ENCODE measurements around the gene NOLC1. TPM values are rescaled to one million over a fixed set of nuclear protein-coding genes. Genes with fewer than 3 reads are reported as not detected.

Gene NOLC1
- total RNA-seq: 260 and 271 TPM in 2 replicates

DNA sequence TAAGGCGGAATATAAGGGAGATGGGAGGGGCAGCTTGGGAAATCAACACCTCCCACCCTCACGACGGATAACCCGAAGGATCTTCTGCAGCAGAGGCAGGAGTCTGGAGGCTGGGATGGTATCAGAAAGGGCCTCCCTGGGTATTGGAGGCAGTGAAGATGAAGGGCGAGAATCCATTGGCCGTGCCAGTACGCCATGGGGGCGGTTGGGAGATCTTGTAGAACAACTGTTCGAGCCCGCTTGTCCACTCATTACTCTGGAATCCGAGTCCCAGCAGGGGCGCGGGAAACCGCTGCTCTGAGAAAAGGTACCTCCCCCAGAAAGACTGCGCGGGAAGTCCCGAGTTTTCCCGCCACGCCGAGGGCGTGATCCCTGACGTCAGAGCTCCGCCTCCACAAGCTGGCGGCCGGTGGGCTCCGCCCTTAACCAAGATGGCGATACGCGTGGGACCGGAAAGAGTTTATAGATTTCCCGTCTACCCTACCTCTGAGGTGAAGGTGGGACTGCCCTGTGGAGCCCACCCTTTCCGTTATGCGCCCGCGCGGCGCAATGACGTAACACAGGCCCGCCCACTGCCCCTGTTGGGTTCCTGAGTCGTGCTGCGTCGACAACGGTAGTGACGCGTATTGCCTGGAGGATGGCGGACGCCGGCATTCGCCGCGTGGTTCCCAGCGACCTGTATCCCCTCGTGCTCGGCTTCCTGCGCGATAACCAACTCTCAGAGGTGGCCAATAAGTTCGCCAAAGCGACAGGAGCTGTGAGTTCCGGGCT, at the start of gene NOLC1:
NOLC1 (plus strand) TSS at position 616 of the 771 bp plus-strand sequence; CDS start at position 638, 22 bp downstream.
- intact Hi-C loops (cut with micrococcal nuclease): loop anchor here (1.0 to 5.0 kb wide), 13 partner anchors 20 to 1215 kb away; partner anchors contain the start of genes ACTR1A, ARMH3, DPCD and GBF1
- Mint-ChIP-seq H3K27me3 (ENCODE audit: insufficient read depth) (no peaks in the 10 kb centered on the region), H3K36me3 (ENCODE audit: low read depth) (peaks cover 63% of the 10 kb centered on the region), H3K4me3 (peak within 1 kb of the TSS; percentile 98), H3K4me1 (ENCODE audit: low read depth) (peaks cover 28% of the 10 kb centered on the region), H3K9me3 (no peaks in the 10 kb centered on the region), H3K27ac (peak within 1 kb of the TSS; percentile 98)
- DNase-seq (ENCODE audit: low spot score): peak; percentile 100

DNA sequence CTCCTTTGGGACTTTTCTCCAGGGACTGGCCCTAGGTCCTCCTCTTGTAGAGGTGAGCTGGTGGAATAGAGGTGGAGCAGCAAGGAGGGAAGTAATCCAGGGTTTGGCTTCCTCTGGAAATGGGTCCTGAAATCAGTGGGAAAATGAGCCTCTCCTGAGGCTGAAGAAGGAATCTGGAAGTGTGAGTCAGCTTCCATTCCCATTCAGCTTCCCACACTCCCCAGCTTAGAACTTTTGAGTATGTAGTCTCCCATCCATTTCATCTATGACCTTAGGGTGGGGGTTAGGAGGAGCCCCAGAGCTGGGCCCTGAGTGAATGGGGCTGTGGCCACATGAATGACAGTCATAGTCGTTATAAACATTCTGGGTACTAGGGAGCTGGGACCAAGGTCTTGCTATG, 49.8 kb upstream of the NOLC1 start:
- H3K27me3 Mint-ChIP-seq (ENCODE audit: insufficient read depth): no peaks in the 10 kb centered on the region

DNA sequence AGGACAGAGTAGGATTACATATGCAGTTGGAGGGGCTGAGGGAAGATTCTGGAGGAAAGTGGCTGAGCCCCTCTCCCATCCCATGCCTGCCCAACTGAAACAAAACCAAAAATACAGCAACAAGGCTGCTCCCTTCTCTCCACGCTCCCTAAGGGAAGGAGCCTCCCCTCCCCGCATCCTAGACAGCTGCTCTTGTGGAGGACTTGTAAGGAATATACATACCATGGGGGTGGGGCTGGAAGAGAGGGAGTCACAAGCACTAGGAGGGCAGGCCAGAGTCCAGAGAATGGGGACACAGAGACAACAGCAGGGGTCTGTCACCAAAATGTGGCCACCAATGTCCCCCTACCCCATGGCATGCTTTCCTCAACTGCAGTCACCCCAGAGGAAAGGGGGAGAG, 45.2 kb upstream of the NOLC1 start:
- Mint-ChIP-seq H3K36me3 (ENCODE audit: low read depth) (peaks cover 40% of the 10 kb centered on the region), H3K9me3 (no peaks in the 10 kb centered on the region), H3K4me3 (no peak overlapping the region), H3K27me3 (ENCODE audit: insufficient read depth) (no peaks in the 10 kb centered on the region), H3K4me1 (ENCODE audit: low read depth) (peaks cover 24% of the 10 kb centered on the region), H3K27ac (no peak overlapping the region)
- intact Hi-C loops (cut with micrococcal nuclease): no loop called here
- no peak for DNase-seq (ENCODE audit: low spot score)

More for the DNA sequence above, 49.8 kb upstream of the NOLC1 start:
- peaks cover 20% of the 10 kb centered on the region for H3K36me3 Mint-ChIP-seq (ENCODE audit: low read depth)
- no peak overlapping the region for H3K27ac Mint-ChIP-seq
- DNase-seq (ENCODE audit: low spot score): no peak
- no peaks in the 10 kb centered on the region for H3K9me3 Mint-ChIP-seq
- H3K4me1 Mint-ChIP-seq (ENCODE audit: low read depth): peaks cover 10% of the 10 kb centered on the region
- no peak overlapping the region for H3K4me3 Mint-ChIP-seq
- intact Hi-C loops (cut with micrococcal nuclease): no loop called here

DNA sequence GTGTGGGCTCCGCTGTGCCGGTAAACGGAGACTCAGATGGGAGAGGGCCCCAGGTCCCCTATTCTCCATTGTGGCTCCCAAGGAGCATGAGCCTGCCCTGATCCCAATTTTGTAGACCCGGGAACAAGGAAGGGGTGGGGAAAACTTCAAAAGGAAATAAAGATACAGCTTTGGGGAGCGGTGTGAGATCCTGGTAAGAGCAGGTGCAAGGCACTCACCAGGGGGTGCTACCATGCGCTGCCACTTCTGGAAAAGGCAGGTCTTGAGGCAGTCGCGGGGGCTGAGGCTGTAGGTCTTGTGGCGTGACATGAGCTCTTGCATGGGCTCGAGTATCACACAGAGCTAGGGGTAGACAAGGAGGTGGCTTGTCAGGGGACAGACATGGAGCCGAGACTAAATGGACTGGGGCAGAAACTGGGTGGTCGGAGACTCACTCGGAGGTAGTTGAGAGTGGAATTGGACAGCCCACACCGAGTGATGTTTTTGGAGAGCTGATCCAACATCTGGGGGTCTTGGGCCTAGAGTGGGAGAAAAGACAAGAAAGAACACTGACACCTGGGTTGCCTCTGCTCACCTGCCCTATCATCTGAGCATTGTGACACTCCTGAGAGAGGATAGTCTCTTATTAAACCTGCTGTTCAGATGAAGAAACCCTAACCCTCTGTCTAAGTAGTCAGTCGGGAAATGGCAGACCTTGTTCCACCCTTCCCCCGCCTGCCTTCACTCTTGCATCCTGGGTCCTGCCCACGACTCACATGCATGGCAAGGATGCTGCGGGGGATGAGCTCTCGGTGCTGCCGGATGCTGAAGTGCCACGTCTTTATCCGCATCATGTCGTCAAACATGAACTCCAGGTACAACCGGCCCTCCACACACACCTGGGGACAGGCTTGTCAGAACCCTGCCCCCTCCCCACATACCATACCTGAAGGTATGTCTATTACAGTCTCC, 42.7 kb upstream of the NOLC1 start:
- no peak overlapping the region for H3K4me3 Mint-ChIP-seq
- H3K27me3 Mint-ChIP-seq (ENCODE audit: insufficient read depth): no peaks in the 10 kb centered on the region
- DNase-seq (ENCODE audit: low spot score): no peak
- H3K36me3 Mint-ChIP-seq (ENCODE audit: low read depth): peaks cover 39% of the 10 kb centered on the region
- no peak overlapping the region for H3K27ac Mint-ChIP-seq
- H3K4me1 Mint-ChIP-seq (ENCODE audit: low read depth): peaks cover 43% of the 10 kb centered on the region
- intact Hi-C loops (cut with micrococcal nuclease): no loop called here
- no peaks in the 10 kb centered on the region for H3K9me3 Mint-ChIP-seq

DNA sequence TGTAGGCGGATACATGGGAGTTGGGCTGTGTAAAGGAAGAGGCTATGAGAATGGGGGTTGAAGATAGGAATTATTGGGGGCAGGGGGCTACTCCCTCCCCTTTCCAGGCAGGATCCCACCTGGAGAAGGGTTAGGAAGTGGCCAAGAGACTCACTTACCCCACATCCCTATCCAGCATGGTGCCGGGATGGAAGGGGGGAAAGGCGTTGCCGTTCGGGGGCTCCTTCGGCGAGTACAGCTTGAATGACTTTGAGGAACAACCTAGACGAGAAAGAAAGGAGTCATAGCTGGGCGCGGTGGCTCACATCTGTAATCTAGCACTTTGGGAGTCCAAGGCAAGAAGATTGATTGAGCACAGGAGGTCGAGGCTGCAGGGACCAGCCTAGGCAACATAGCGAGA, 40.9 kb upstream of the NOLC1 start:
- Mint-ChIP-seq H3K4me3 (no peak overlapping the region), H3K4me1 (ENCODE audit: low read depth) (peaks cover 50% of the 10 kb centered on the region), H3K27ac (no peak overlapping the region), H3K9me3 (no peaks in the 10 kb centered on the region), H3K27me3 (ENCODE audit: insufficient read depth) (no peaks in the 10 kb centered on the region), H3K36me3 (ENCODE audit: low read depth) (peaks cover 30% of the 10 kb centered on the region)
- no peak for DNase-seq (ENCODE audit: low spot score)
- intact Hi-C loops (cut with micrococcal nuclease): no loop called here

DNA sequence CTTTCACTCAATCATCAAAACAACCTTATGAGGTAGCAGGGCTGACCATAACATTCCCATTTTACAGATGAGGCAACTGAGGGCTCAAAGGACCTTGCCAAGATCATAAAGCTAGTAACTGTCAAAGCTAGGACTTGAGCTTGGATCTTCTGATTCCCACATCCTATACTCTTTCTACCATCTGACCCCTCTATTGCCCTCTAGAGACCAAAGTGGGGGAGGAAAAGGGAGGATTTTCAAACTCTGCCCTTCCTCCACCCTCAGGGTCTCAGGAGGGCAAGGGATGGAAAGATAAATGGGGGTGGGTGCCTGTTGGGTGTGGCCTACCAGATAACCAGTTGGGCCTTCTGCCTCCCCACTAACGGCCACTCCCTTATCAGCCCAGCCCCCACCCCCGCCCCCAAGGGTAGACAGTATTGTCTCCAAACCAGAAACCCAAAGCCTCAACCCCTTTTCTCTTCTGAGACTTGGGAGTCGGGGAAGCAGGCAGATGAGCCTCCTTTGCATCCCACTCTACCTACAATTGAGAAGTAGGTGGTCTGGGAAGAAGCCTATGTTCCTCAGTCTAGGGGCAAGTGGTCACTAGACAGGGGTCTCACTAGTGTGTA, 39.9 kb upstream of the NOLC1 start:
- H3K9me3 Mint-ChIP-seq: no peaks in the 10 kb centered on the region
- DNase-seq (ENCODE audit: low spot score): no peak
- no peaks in the 10 kb centered on the region for H3K27me3 Mint-ChIP-seq (ENCODE audit: insufficient read depth)
- no peak overlapping the region for H3K4me3 Mint-ChIP-seq
- H3K27ac Mint-ChIP-seq: peak overlapping the region; percentile 69
- peaks cover 60% of the 10 kb centered on the region for H3K4me1 Mint-ChIP-seq (ENCODE audit: low read depth)
- intact Hi-C loops (cut with micrococcal nuclease): no loop called here
- H3K36me3 Mint-ChIP-seq (ENCODE audit: low read depth): peaks cover 28% of the 10 kb centered on the region

DNA sequence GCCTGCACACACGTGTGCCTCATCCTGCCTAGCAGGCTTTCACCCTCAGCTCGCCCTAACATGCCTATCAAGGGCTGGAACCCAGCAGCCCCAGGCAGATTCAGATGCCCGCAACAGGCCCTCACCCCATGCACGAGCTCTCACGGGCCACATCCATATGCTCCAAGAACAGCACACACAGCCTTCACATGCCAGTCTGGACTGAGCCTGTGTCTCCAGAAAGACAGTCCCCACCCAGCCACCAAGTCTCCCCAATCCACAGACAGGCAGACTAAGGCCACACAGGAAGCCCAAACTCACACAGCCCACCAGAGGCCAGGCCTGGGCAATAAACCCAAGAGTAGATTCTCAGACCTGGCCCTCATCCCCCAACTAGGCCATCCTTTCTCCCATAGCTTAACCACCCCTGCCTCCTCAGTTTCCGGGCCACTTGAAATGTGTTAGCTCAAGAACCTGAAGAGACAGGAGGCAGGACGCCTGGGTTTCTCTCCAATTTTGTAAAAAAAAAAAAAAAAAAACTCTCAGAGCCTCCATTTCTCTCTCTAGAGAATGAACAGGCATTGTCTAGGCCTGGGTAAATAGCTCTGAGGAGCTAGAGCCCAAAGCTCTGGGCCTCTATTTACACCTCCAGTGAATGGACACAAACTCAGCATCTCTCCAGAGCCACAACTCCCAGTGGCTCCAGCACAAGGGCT, 38.8 kb upstream of the NOLC1 start:
- intact Hi-C loops (cut with micrococcal nuclease): no loop called here
- H3K27ac Mint-ChIP-seq: peak overlapping the region; percentile 69
- peaks cover 25% of the 10 kb centered on the region for H3K36me3 Mint-ChIP-seq (ENCODE audit: low read depth)
- H3K27me3 Mint-ChIP-seq (ENCODE audit: insufficient read depth): no peaks in the 10 kb centered on the region
- peak overlapping the region; percentile 85 for H3K4me3 Mint-ChIP-seq
- no peak for DNase-seq (ENCODE audit: low spot score)
- H3K9me3 Mint-ChIP-seq: no peaks in the 10 kb centered on the region
- peaks cover 71% of the 10 kb centered on the region for H3K4me1 Mint-ChIP-seq (ENCODE audit: low read depth)

DNA sequence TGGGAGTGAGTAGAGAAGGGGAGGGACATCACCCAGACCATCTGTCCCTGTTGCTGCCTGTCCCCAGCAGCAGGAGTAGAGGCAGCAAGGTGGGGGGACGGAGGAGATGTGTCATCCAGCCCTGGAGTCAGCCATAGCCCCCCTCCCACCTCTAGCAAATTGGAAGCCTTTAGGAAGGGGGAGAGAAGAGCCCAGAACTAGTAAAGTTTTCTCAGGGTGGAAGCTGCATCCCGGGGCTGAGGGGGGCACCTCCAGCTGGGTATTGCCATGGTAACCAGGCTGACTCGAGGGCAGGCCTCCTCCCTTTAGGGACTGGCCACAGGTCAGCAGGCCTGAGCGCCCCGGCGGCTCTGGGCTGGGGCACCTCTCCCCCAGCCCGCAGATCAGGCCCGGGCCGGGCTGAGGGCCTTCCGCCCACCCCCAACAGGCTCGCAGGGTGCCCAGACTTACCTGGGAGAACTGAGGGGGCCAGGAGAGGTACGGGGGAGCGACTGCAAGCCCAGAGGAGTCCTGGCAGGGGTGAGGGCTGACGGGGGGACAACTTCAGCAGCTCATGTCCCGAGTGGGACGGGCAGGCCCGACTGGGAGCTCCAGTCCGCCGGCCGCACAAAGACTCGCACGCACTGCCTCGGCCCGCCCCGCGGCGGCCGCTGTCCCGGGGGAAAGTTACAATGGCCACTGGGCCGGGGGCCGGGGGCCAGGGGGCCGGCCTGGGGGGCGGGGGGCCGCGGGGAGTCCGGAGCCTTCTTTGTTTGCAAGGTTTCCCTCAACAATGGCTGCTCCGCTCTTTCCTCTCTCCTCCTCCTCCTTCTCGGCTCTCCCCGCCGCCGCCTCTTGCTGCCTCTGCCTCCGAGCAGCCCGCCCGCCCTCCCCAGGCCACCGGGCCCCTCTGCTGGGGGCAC, 38.0 kb upstream of the NOLC1 start:
- peaks cover 76% of the 10 kb centered on the region for H3K4me1 Mint-ChIP-seq (ENCODE audit: low read depth)
- peaks cover 18% of the 10 kb centered on the region for H3K36me3 Mint-ChIP-seq (ENCODE audit: low read depth)
- H3K27ac Mint-ChIP-seq: peak overlapping the region; percentile 98
- no peak for DNase-seq (ENCODE audit: low spot score)
- intact Hi-C loops (cut with micrococcal nuclease): loop anchor here (2.0 kb wide), 3 partner anchors 41 to 295 kb away; partner anchors contain the start of genes HPS6 and OGA
- peak overlapping the region; percentile 85 for H3K4me3 Mint-ChIP-seq
- no peaks in the 10 kb centered on the region for H3K27me3 Mint-ChIP-seq (ENCODE audit: insufficient read depth)
- H3K9me3 Mint-ChIP-seq: no peaks in the 10 kb centered on the region

DNA sequence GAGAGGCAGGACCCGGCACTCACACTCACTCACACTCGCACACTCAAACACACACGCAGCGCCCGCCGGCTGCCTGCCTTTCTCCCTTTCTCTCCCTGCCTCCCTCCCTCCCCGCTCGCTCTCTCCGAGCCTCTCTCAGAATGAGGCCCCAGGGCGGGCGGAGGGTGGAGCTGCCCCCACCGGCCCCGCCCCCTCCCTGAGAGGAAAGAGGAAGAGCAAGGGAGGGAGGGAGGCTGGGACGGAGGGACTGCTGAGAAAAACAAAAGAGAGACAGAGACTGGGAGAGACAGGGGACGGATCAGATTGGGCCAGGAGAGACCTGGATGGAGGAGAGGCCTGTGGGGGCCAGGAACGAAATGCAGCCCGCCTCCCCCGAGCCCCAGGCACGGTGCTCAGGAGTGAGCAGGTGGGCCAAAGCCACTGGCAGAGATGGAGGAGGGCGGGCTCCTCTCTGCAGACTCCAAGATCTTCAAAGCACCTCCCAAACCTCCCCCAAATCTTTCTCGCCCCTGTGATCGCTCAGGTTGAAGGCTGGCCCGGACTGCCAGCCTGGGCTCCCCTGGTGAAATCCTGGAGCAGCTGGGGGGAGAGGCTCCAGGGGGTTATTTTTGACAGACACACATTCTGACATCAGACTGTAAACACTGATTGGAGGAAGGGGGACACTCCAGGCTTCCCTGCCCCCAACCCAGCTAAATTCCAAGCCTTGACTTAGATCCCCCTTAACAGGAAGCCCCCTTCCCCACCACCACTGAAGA, 37.1 kb upstream of the NOLC1 start:
- intact Hi-C loops (cut with micrococcal nuclease): loop anchor here (1.0 to 2.0 kb wide), 5 partner anchors 42 to 296 kb away; partner anchors contain the start of genes ARMH3, HPS6 and OGA
- H3K9me3 Mint-ChIP-seq: no peaks in the 10 kb centered on the region
- H3K36me3 Mint-ChIP-seq (ENCODE audit: low read depth): peaks cover 10% of the 10 kb centered on the region
- no peaks in the 10 kb centered on the region for H3K27me3 Mint-ChIP-seq (ENCODE audit: insufficient read depth)
- peak overlapping the region; percentile 85 for H3K4me3 Mint-ChIP-seq
- peaks cover 71% of the 10 kb centered on the region for H3K4me1 Mint-ChIP-seq (ENCODE audit: low read depth)
- H3K27ac Mint-ChIP-seq: peak overlapping the region; percentile 98
- peak; percentile 73 for DNase-seq (ENCODE audit: low spot score)

DNA sequence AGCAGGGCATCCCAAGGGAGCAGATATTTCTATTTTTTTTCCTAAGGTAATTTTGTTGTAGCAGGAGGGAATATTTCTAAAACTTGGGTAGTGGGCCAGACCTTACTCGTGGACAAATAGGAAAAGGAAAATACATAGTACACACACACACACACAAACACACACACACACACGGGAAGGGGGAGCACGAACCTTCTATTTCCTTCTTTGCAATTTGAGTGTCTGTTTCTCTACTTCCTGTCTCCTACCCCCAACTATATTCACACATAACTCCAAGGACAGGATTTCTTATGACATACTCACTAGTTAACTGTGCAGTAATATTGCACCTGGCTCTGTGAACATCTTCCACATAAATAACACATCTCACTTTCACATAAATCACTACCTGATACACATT, 36.4 kb upstream of the NOLC1 start:
- Mint-ChIP-seq H3K36me3 (ENCODE audit: low read depth) (peaks cover 5% of the 10 kb centered on the region), H3K27ac (peak overlapping the region; percentile 98), H3K4me1 (ENCODE audit: low read depth) (peaks cover 66% of the 10 kb centered on the region), H3K4me3 (peak overlapping the region; percentile 85), H3K9me3 (no peaks in the 10 kb centered on the region), H3K27me3 (ENCODE audit: insufficient read depth) (no peaks in the 10 kb centered on the region)
- no peak for DNase-seq (ENCODE audit: low spot score)
- intact Hi-C loops (cut with micrococcal nuclease): loop anchor here (1.0 to 2.0 kb wide), 5 partner anchors 43 to 297 kb away; partner anchors contain the start of genes ARMH3, HPS6 and OGA

DNA sequence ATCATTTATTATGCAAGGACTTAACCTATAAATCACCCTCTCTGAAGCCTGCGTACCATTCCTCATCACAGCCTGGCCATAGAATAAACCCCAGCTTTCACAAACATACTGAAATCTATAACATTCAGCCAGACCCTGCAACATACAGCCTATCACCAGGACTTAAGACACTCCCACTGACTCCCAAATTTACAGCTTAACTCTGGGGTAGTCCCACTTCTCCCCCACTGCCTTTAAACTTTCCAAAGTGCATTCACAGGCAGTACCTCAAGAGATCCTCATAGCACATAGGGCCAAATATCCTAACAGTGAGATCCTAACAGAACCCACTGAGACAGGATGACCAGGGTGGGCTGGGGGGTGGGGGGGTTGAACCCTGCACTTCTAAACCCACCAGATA, 35.5 kb upstream of the NOLC1 start:
- peak overlapping the region; percentile 98 for H3K27ac Mint-ChIP-seq
- H3K9me3 Mint-ChIP-seq: no peaks in the 10 kb centered on the region
- no peak for DNase-seq (ENCODE audit: low spot score)
- H3K27me3 Mint-ChIP-seq (ENCODE audit: insufficient read depth): no peaks in the 10 kb centered on the region
- peak overlapping the region; percentile 85 for H3K4me3 Mint-ChIP-seq
- peaks cover 74% of the 10 kb centered on the region for H3K4me1 Mint-ChIP-seq (ENCODE audit: low read depth)
- peaks cover 2% of the 10 kb centered on the region for H3K36me3 Mint-ChIP-seq (ENCODE audit: low read depth)
- intact Hi-C loops (cut with micrococcal nuclease): no loop called here

All from activated T-helper 1 cell treated with anti-CD3 and anti-CD28 coated beads, Interleukin-12 subunit alpha, Interleukin-12 subunit beta, Interleukin-2, Interleukin-4 antibody, amounts not matched to agents 30 ng/mL and 10 ng/mL and 1 ng/mL, durations not matched to agents 14 hours and 24 hours and 36 hours (primary cell).